ENCODE measurements around the gene HSPBP1. TPM values are rescaled to one million over a fixed set of nuclear protein-coding genes. Genes with fewer than 3 reads are reported as not detected.

HSPBP1 gene
- polyA plus RNA-seq, 3 donors: 12.3 to 17.0 (median 15.3) TPM

- under 1% methylated on average over 66 of the region's 76 CpGs for WGBS (ENCODE audit: insufficient coverage)
- H2AFZ ChIP-seq (ENCODE audit: insufficient read depth, low read depth, low read length, poor library complexity, severe bottlenecking): peak within 1 kb of the TSS; percentile 92
- intact Hi-C loops (cut with micrococcal nuclease): loop anchor here (1.0 to 10.0 kb wide), 5 partner anchors 20 to 144 kb away; partner anchors contain the start of genes KMT5C (in 1 of the 2) and PPP1R12C (in 1 of the 2)
These were observed 20.9 kb downstream of the HSPBP1 start, which contains the start of gene PPP6R1 for GRCh38 chr19:55258828-55259539. Gene PPP6R1, minus strand, starts transcription at chr19:55259017. Its CDS starts 11,914 bp downstream, at chr19:55247103.

More at GRCh38 chr19:55258828-55259539, 20.9 kb downstream of the HSPBP1 start, which contains the start of gene PPP6R1:
- Histone ChIP-seq H3K79me2 (ENCODE audit: insufficient read depth, low read length) (peaks cover 49% of the 10 kb centered on the region), H4K20me1 (ENCODE audit: insufficient read depth, low read length) (peaks cover 41% of the 10 kb centered on the region), H3K36me3 (replicated peaks in 1 of 2; ENCODE audit: control insufficient read depth in 1 of 2, insufficient read depth in 2 of 2, low read length in 2 of 2) (peaks cover 0 to 9% of the 10 kb centered on the region in 2 donors), H3K4me3 (replicated peaks in 1 of 3; ENCODE audit: low read depth in 2 of 3, low read length in 3 of 3) (peak within 1 kb of the TSS; percentile 61 to 94 (median 66)), H3K4me2 (replicated peaks; ENCODE audit: extremely low read depth, low read length, poor library complexity, severe bottlenecking) (peak within 1 kb of the TSS; percentile 89), H3K4me1 (ENCODE audit: control insufficient read depth in 1 of 2, insufficient read depth in 2 of 2, low read length in 2 of 2) (peaks cover 45 to 49% of the 10 kb centered on the region in 2 donors), H3K9me3 (replicated peaks in 1 of 2; ENCODE audit: control insufficient read depth in 1 of 2, insufficient read depth in 1 of 2, low read length in 2 of 2) (peaks cover 0 to 3% of the 10 kb centered on the region in 2 donors), H3K27me3 (ENCODE audit: control insufficient read depth in 2 of 2, insufficient read depth in 2 of 2, low read length in 2 of 2) (no peaks in the 10 kb centered on the region), H3K9ac (ENCODE audit: insufficient read depth, low read length, poor library complexity, severe bottlenecking) (peak within 1 kb of the TSS; percentile 93), H3K27ac (ENCODE audit: low read depth in 1 of 2, low read length in 2 of 2) (peak within 1 kb of the TSS; percentile 89 to 92)
- peak within 1 kb of the TSS; percentile 94 to 99 (median 97) for H3K27ac Mint-ChIP-seq
- peaks cover 0 to 4% (median 0%) of the 10 kb centered on the region in 7 donors for H3K9me3 Mint-ChIP-seq
- peaks cover 46% of the 10 kb centered on the region for H3K4me1 Mint-ChIP-seq
- peak; percentile 93 to 97 (median 94) for DNase-seq
- TF ChIP-seq CTCF (IDR thresholded peaks at IDR 0.05): no peak
- peaks cover 15 to 17% of the 10 kb centered on the region in 2 donors for H3K36me3 Mint-ChIP-seq
- H3K27me3 Mint-ChIP-seq (ENCODE audit: low read depth in 3 of 3): no peaks in the 10 kb centered on the region
- H3K4me3 Mint-ChIP-seq: peak within 1 kb of the TSS; percentile 98 to 100
